ENCODE data around the gene NCOR1. TPM values are rescaled to one million over a fixed set of nuclear protein-coding genes. Genes with fewer than 3 reads are reported as not detected.

The NCOR1 gene
- total and polyA plus RNA-seq, 2 of the 8 experiments (the other 6 are each of a cell fraction or from before 2014, with no cell fraction given): 65.4 to 142 TPM

GRCh38 chr17:16106161-16106891, 109.0 kb downstream of the NCOR1 start:
- POLR2A ChIA-PET (ENCODE audit: partially characterized antibody): no interaction called here

More at GRCh38 chr17:16106161-16106891, 109.0 kb downstream of the NCOR1 start:
- FAIRE-seq (no peak), DNase-seq (ENCODE audit: low read depth in 1 of 2, low spot score in 2 of 2) (no peak)
- Histone ChIP-seq H2BK12ac (ENCODE audit: low read depth, low read length) (no peak overlapping the region), H3K27ac (ENCODE audit: low read depth, low read length) (no peak overlapping the region), H3K56ac (replicated peaks; ENCODE audit: insufficient read length, low read depth, low read length) (no peak overlapping the region), H3K36me3 (ENCODE audit: control insufficient read depth in 2 of 4, insufficient read depth in 4 of 4, low read length in 3 of 4) (peaks cover 2 to 25% (median 13%) of the 10 kb centered on the region in 4 experiments; a peak in 7 of 8 replicates), H3K27me3 (replicated peaks in 1 of 4; ENCODE audit: control insufficient read depth in 3 of 4, extremely low read depth in 1 of 4, insufficient read depth in 3 of 4, low read length in 3 of 4) (no peaks in the 10 kb centered on the region), H3K4me3 (ENCODE audit: extremely low read depth in 1 of 4, insufficient read depth in 2 of 4, low read depth in 3 of 4, low read length in 4 of 4) (no peak overlapping the region), H3K4ac (replicated peaks; ENCODE audit: insufficient read length, low read depth, low read length) (no peak overlapping the region), H4K5ac (ENCODE audit: insufficient read length, low read depth, low read length) (no peak overlapping the region), H3K4me2 (ENCODE audit: insufficient read depth in 1 of 2, low read depth in 2 of 2, low read length in 2 of 2) (no peak overlapping the region), H3K14ac (ENCODE audit: insufficient read length) (no peak overlapping the region), H3K9ac (replicated peaks in 1 of 4; ENCODE audit: extremely low read depth in 1 of 4, low read depth in 3 of 4, low read length in 3 of 4) (no peak overlapping the region), H2BK15ac (ENCODE audit: low read length) (no peak overlapping the region), H3K9me3 (ENCODE audit: insufficient read depth in 2 of 2, low read depth in 1 of 2, low read length in 1 of 2) (no peaks in the 10 kb centered on the region), H3K23ac (ENCODE audit: insufficient read length) (no peak overlapping the region), H4K20me1 (replicated peaks in 1 of 2; ENCODE audit: control insufficient read depth in 1 of 2, insufficient read depth in 2 of 2, low read length in 2 of 2) (peaks cover 0 to 1% of the 10 kb centered on the region in 2 experiments), H3K23me2 (ENCODE audit: low read depth, low read length) (no peaks in the 10 kb centered on the region), H3K4me1 (replicated peaks in 1 of 4; ENCODE audit: control insufficient read depth in 3 of 4, insufficient read depth in 4 of 4, low read length in 3 of 4) (no peaks in the 10 kb centered on the region), H2BK5ac (ENCODE audit: low read depth, low read length) (no peak overlapping the region), H4K8ac (ENCODE audit: extremely low read depth, insufficient read depth, low read length) (no peak overlapping the region), H4K91ac (replicated peaks; ENCODE audit: insufficient read length, low read length) (no peak overlapping the region), H2AK5ac (ENCODE audit: low read depth, low read length) (no peak overlapping the region), H3K18ac (ENCODE audit: extremely low read depth, low read length) (no peak overlapping the region), H2AFZ (ENCODE audit: low read length) (no peak overlapping the region), H2BK20ac (ENCODE audit: low read length) (no peak overlapping the region), H3K79me1 (ENCODE audit: low read depth, low read length) (no peaks in the 10 kb centered on the region), H2BK120ac (replicated peaks; ENCODE audit: low read depth, low read length) (no peak overlapping the region), H3K79me2 (ENCODE audit: control insufficient read depth in 1 of 2, insufficient read depth in 2 of 2, low read length in 2 of 2) (no peaks in the 10 kb centered on the region)
- no peak for TF ChIP-seq EP300 (IDR thresholded peaks at IDR 0.05; ENCODE audit: borderline replicate concordance in 1 of 2, low read depth in 2 of 2, low read length in 2 of 2)
- no peak for TF ChIP-seq ATF3 (IDR thresholded peaks at IDR 0.05; ENCODE audit: insufficient read depth, low read depth, low read length)
- TF ChIP-seq TAF1 (IDR thresholded peaks at IDR 0.05; ENCODE audit: low read depth, low read length): no peak
- no peak for TF ChIP-seq SP2 (IDR thresholded peaks at IDR 0.05; ENCODE audit: low read length)
- no peak for TF ChIP-seq CHD1 (IDR thresholded peaks at IDR 0.05; ENCODE audit: low read depth, low read length)
- TF ChIP-seq SP4 (IDR thresholded peaks at IDR 0.05; ENCODE audit: low read length): no peak
- no peak for TF ChIP-seq FOSL1 (IDR thresholded peaks at IDR 0.05; ENCODE audit: insufficient read depth, low read depth, low read length)
- no peak for TF ChIP-seq KDM1A (IDR thresholded peaks at IDR 0.05; ENCODE audit: borderline replicate concordance, low read length)
- WGBS, 2 experiments (ENCODE audit: extremely low coverage in 1 of 2, insufficient coverage in 1 of 2, insufficient read length in 1 of 2, insufficient replicate concordance in 2 of 2, low coverage in 1 of 2, low lambda C conversion rate in 2 of 2, missing lambda C conversion rate in 1 of 2): 79% methylated on average over 1 of the region's 1 CpG; no CpG with 5 or more reads in 1 of the 2 experiments
- CTCF ChIA-PET (ENCODE audit: partially characterized antibody): interaction anchor here (0.6 kb wide), 1 partner anchor 169 kb away, joined by 3 read pairs; no protein-coding TSS in a partner anchor
